Endothelial cell of umbilical vein (primary cell): ENCODE results near the gene TMEM151B. TPM values are rescaled to one million over a fixed set of nuclear protein-coding genes. Genes with fewer than 3 reads are reported as not detected.

Experiments
- BruUV-seq: library from RNA; stranded (reverse); fragments of 400-500 nt; replicated peaks from 2 replicates; lab custom pipeline; 2021; lab: Mats Ljungman, UMichigan
- CTCF ChIA-PET: fragments of 300-600, 350-600 bp; sonication (Branson Sonifier 250); formaldehyde crosslinking; loops from one replicate; lab custom pipeline; 2021; ENCODE audit warnings: antibody characterized with exemption, inconsistent platforms; lab: Charles Lee
- POLR2A ChIA-PET: fragments of 300-600, 350-600 bp; sonication (Branson Sonifier 250); formaldehyde crosslinking; loops from one replicate; lab custom pipeline; 2021; ENCODE audit warnings: antibody characterized with exemption, inconsistent platforms; lab: Charles Lee
- DNase-seq: peaks from one replicate; pipeline ENCODE4 v3.0.0-alpha.2; 2011; ENCODE audit warnings: low read depth, low spot score
- FAIRE-seq: peaks from 2 replicates; lab custom pipeline; 2011; peaks lifted over from hg19 to GRCh38; lab: Jason Lieb, UNC
- H2AFZ ChIP-seq: 2 replicates; pipeline ENCODE4 v1.6.0; 2012; ENCODE audit warnings: low read depth, low read length, control low read depth, inconsistent platforms
- H3K27ac ChIP-seq: 2 replicates; pipeline ENCODE4 v1.5.1; 2011; ENCODE audit warnings: low read depth, mild to moderate bottlenecking, control low read depth, low read length, moderate library complexity; ENCODE audit not compliant: insufficient read depth
- H3K27me3 ChIP-seq, 2 experiments: 2 replicates each; pipeline versions ENCODE4 v1.6.0 to v1.6.1; 2011; ENCODE audit warnings: low read length in 2 of 2, mixed read lengths in 1 of 2; ENCODE audit not compliant: control insufficient read depth in 2 of 2, insufficient read depth in 2 of 2
- H3K36me3 ChIP-seq, 2 experiments: 2 replicates in 1 of 2; 3 replicates in 1 of 2; pipeline ENCODE4 v1.5.1; 2011; ENCODE audit warnings: low read length in 2 of 2, mild to moderate bottlenecking in 1 of 2, moderate library complexity in 1 of 2; ENCODE audit not compliant: control insufficient read depth in 2 of 2, insufficient read depth in 2 of 2; ENCODE audit errors: extremely low read depth in 1 of 2
- H3K4me1 ChIP-seq: 3 replicates; pipeline ENCODE4 v1.5.1; 2011; ENCODE audit warnings: mild to moderate bottlenecking, low read length; ENCODE audit not compliant: control insufficient read depth, insufficient read depth; ENCODE audit errors: extremely low read depth
- H3K4me2 ChIP-seq: 2 replicates; pipeline ENCODE4 v1.6.1; 2011; ENCODE audit warnings: low read length, control low read depth, mixed read lengths; ENCODE audit not compliant: insufficient read depth
- H3K4me3 ChIP-seq, 3 experiments: fragments of 200-600 bp in 1 of 3; sonication (generic), shearing (Covaris generic) in 1 of 3; replicated peaks in 1 of 3; 2 replicates each; pipeline ENCODE4 v1.5.1; 2011 to 2016; ENCODE audit warnings: control low read depth in 3 of 3, low read length in 3 of 3, mild to moderate bottlenecking in 2 of 3, inconsistent platforms in 1 of 3, low read depth in 1 of 3, moderate library complexity in 1 of 3; ENCODE audit not compliant: insufficient read depth in 1 of 3
- H3K79me2 ChIP-seq: 2 replicates; pipeline ENCODE4 v1.6.0; 2012; ENCODE audit warnings: low read length, inconsistent platforms; ENCODE audit not compliant: control insufficient read depth, insufficient read depth
- H3K9ac ChIP-seq: replicated peaks from 2 replicates; pipeline ENCODE3; 2011; ENCODE audit warnings: low read length, control low read depth; ENCODE audit not compliant: insufficient read depth; ENCODE audit errors: extremely low read depth
- H3K9me1 ChIP-seq: replicated peaks from 3 replicates; pipeline ENCODE4 v1.6.0; 2011; ENCODE audit warnings: mild to moderate bottlenecking, low read length; ENCODE audit not compliant: control insufficient read depth, insufficient read depth; ENCODE audit errors: extremely low read depth
- H3K9me3 ChIP-seq: replicated peaks from 2 replicates; pipeline ENCODE4 v1.5.1; 2012; ENCODE audit warnings: low read length, inconsistent platforms; ENCODE audit not compliant: control insufficient read depth, insufficient read depth
- H4K20me1 ChIP-seq: replicated peaks from 2 replicates; pipeline ENCODE3; 2011; ENCODE audit warnings: mild to moderate bottlenecking, low read length; ENCODE audit not compliant: control insufficient read depth, insufficient read depth; ENCODE audit errors: extremely low read depth
- EZH2 ChIP-seq: IDR thresholded peaks from 2 replicates; pipeline ENCODE4 v1.6.1; 2012; ENCODE audit warnings: borderline replicate concordance, low read depth, mild to moderate bottlenecking, moderate library complexity, low read length, inconsistent platforms; ENCODE audit not compliant: severe bottlenecking
- FOS ChIP-seq: IDR thresholded peaks from 2 replicates; pipeline ENCODE4 v1.6.1; 2011; ENCODE audit warnings: mild to moderate bottlenecking, low read length, moderate library complexity, borderline replicate concordance; ENCODE audit not compliant: insufficient read depth
- GATA2 ChIP-seq: IDR thresholded peaks from 2 replicates; pipeline ENCODE4 v1.7.0; 2011; ENCODE audit warnings: low read depth, mild to moderate bottlenecking, moderate library complexity, mixed read lengths, low read length; ENCODE audit not compliant: insufficient read length, insufficient read depth
- JUN ChIP-seq: IDR thresholded peaks from 2 replicates; pipeline ENCODE4 v1.6.1; 2011; ENCODE audit warnings: borderline replicate concordance, low read depth; ENCODE audit not compliant: insufficient read length, insufficient read depth
- MYC ChIP-seq: IDR thresholded peaks from one replicate; pipeline ENCODE4 v1.6.1; 2011; ENCODE audit warnings: mild to moderate bottlenecking, low read depth, low read length
- POLR2A ChIP-seq: IDR thresholded peaks from 2 replicates; pipeline ENCODE4 v1.6.1; 2012; ENCODE audit warnings: low read depth, mild to moderate bottlenecking, control low read depth, low read length
- POLR2AphosphoS5 ChIP-seq: IDR thresholded peaks from 2 replicates; pipeline ENCODE4 v1.6.1; 2012; ENCODE audit warnings: low read depth, mild to moderate bottlenecking, control low read depth, low read length, moderate library complexity; ENCODE audit not compliant: insufficient read depth
- dilution Hi-C: fragments of 300-500 bp; cut with MboI; formaldehyde crosslinking; loops from one replicate; pipeline ENCODE4 v1.15.0; 2019; ENCODE audit warnings: low sequenced_read_pairs; ENCODE audit not compliant: extremely low pct_ligation_motif_present
- intact Hi-C: fragments of 100-400 bp; cut with micrococcal nuclease; formaldehyde crosslinking; loops from one replicate; pipeline ENCODE4 v1.10.0; 2022
- polyA plus RNA-seq, 4 experiments: library from polyadenylated mRNA; depleted of rRNA in 3 of 4; stranded (reverse) in 3 of 4; unstranded in 1 of 4; fragments of >200 nt; gene quantifications; 2 replicates each; pipeline versions ENCODE4 v1.2.1 to v1.2.3, GENCODE V29; 2011 to 2012; ENCODE audit warnings: missing spikeins in 1 of 4
- total RNA-seq: library from RNA; stranded (reverse); gene quantifications from 2 replicates; pipeline ENCODE4 v1.2.3, GENCODE V29; 2021
- TF ChIP-seq, protein P1 (sequence below): IDR thresholded peaks from 2 replicates; pipeline ENCODE4 v1.6.1; 2011; ENCODE audit not compliant: insufficient read depth, insufficient read length
- TF ChIP-seq, protein P2 (sequence below), 2 donors: IDR thresholded peaks; 1 replicate in 1 of 2; 2 replicates in 1 of 2; pipeline ENCODE4 v1.5.1; 2011; ENCODE audit warnings: low read length in 2 of 2, mild to moderate bottlenecking in 2 of 2, moderate library complexity in 2 of 2, control low read depth in 1 of 2, inconsistent platforms in 1 of 2, low read depth in 1 of 2; ENCODE audit not compliant: insufficient read depth in 1 of 2; ENCODE audit errors: extremely low read depth in 1 of 2

The TMEM151B gene
- total and polyA plus RNA-seq, 2 donors (not counting 3 experiments of a cell fraction or from before 2014, with no cell fraction given): 0.03 to 0.07 TPM

DNA sequence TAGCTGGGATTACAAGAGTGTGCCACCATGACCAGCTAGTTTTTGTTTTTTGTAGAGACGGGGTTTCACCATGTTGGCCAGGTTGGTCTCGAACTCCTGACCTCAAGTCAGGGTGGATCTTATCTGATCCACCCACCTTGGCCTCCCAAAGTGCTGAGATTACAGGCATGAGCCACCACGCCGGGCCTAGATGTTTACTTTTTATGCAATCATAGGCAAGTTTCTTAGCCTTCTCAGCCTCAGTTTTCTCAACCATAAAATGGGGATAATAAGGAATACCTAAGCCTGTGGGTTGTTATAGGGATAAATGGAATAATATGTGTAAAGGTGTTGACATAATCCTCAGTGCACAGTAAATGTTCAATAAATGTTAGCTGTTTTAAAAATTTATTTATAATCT, 82.0 kb downstream of the TMEM151B start:
- Histone ChIP-seq H3K27me3 (peaks cover 5 to 8% of the 10 kb centered on the region in 2 experiments), H3K4me2 (no peak overlapping the region), H3K9ac (no peak overlapping the region), H4K20me1 (no peaks in the 10 kb centered on the region), H3K36me3 (no peaks in the 10 kb centered on the region), H3K4me1 (no peaks in the 10 kb centered on the region), H2AFZ (no peak overlapping the region), H3K79me2 (no peaks in the 10 kb centered on the region), H3K27ac (no peak overlapping the region), H3K9me1 (no peaks in the 10 kb centered on the region), H3K9me3 (no peaks in the 10 kb centered on the region), H3K4me3 (no peak overlapping the region)
- no TSS peak for BruUV-seq
- ChIA-PET CTCF (interaction anchor here (1.5 kb wide), 1 partner anchor 15 kb away, joined by 5 read pairs; no protein-coding TSS in a partner anchor), POLR2A (no interaction called here)
- dilution Hi-C loops: no loop called here
- FAIRE-seq: no peak
- TF ChIP-seq JUN: no peak
- TF ChIP-seq EZH2: no peak
- TF ChIP-seq, protein P1, sequence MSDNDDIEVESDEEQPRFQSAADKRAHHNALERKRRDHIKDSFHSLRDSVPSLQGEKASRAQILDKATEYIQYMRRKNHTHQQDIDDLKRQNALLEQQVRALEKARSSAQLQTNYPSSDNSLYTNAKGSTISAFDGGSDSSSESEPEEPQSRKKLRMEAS: no peak
- TF ChIP-seq FOS: no peak
- TF ChIP-seq POLR2A: no peak
- TF ChIP-seq, protein P2, sequence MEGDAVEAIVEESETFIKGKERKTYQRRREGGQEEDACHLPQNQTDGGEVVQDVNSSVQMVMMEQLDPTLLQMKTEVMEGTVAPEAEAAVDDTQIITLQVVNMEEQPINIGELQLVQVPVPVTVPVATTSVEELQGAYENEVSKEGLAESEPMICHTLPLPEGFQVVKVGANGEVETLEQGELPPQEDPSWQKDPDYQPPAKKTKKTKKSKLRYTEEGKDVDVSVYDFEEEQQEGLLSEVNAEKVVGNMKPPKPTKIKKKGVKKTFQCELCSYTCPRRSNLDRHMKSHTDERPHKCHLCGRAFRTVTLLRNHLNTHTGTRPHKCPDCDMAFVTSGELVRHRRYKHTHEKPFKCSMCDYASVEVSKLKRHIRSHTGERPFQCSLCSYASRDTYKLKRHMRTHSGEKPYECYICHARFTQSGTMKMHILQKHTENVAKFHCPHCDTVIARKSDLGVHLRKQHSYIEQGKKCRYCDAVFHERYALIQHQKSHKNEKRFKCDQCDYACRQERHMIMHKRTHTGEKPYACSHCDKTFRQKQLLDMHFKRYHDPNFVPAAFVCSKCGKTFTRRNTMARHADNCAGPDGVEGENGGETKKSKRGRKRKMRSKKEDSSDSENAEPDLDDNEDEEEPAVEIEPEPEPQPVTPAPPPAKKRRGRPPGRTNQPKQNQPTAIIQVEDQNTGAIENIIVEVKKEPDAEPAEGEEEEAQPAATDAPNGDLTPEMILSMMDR (IDR thresholded peaks at IDR 0.05; ENCODE audit: extremely low read depth in 1 of 2, insufficient read depth in 1 of 2, low read depth in 1 of 2, low read length in 2 of 2): no peak
- TF ChIP-seq POLR2AphosphoS5: no peak
- no peak for TF ChIP-seq GATA2
- no peak for TF ChIP-seq MYC
- DNase-seq: no peak
- intact Hi-C loops: no loop called here
